K562 (cell line): ENCODE results near the gene TCEANC2. TPM values are rescaled to one million over a fixed set of nuclear protein-coding genes. Genes with fewer than 3 reads are reported as not detected.

Source experiments
- HDAC3 ChIP-seq: fragments of 450-650 bp; IDR thresholded peaks from 2 replicates; pipeline ENCODE4 v1.6.1; 2018; ENCODE audit warnings: borderline replicate concordance, mild to moderate bottlenecking, moderate library complexity; ENCODE audit not compliant: partially characterized antibody
- HNRNPLL ChIP-seq: fragments of 200-400 bp; formaldehyde crosslinking; IDR thresholded peaks from 2 replicates; pipeline ENCODE4 v1.6.1; 2017; ENCODE audit warnings: low read length, low read depth, mild to moderate bottlenecking; ENCODE audit not compliant: poor library complexity, severe bottlenecking
- KAT8 ChIP-seq: fragments of 450-650 bp; IDR thresholded peaks from 2 replicates; pipeline ENCODE4 v1.6.1; 2016; ENCODE audit warnings: low read depth, mild to moderate bottlenecking
- KDM5B ChIP-seq: fragments of 200-600 bp; sonication (generic); IDR thresholded peaks from 2 replicates; pipeline ENCODE4 v1.6.1; 2012; ENCODE audit warnings: low read depth, mild to moderate bottlenecking, moderate library complexity, low read length, control low read depth, inconsistent platforms; ENCODE audit not compliant: insufficient replicate concordance
- MEIS2 ChIP-seq: fragments of 450-650 bp; IDR thresholded peaks from 2 replicates; pipeline ENCODE4 v1.6.1; 2014; ENCODE audit warnings: mild to moderate bottlenecking; ENCODE audit not compliant: partially characterized antibody
- NFIX ChIP-seq: fragments of 250-450 bp; sonication (Bioruptor Pico); IDR thresholded peaks from 2 replicates; pipeline ENCODE4 v1.4.0; 2020; ENCODE audit warnings: low read depth, mild to moderate bottlenecking, moderate library complexity
- PHF8 ChIP-seq: fragments of 200-600 bp; sonication (generic); IDR thresholded peaks from 2 replicates; pipeline ENCODE4 v1.6.1; 2012; ENCODE audit warnings: mixed run types, mild to moderate bottlenecking, inconsistent platforms, low read length, moderate library complexity, borderline replicate concordance
- POLR3G ChIP-seq: IDR thresholded peaks from 2 replicates; pipeline ENCODE4 v1.6.1; 2011; ENCODE audit not compliant: insufficient read length, insufficient replicate concordance; ENCODE audit errors: extremely low read depth
- RAD51 ChIP-seq: fragments of 450-650 bp; IDR thresholded peaks from 2 replicates; pipeline ENCODE4 v1.7.1; 2016; ENCODE audit warnings: low read depth, mild to moderate bottlenecking, borderline replicate concordance
- RNF2 ChIP-seq: sonication (generic); IDR thresholded peaks from 2 replicates; pipeline ENCODE4 v1.6.1; 2016
- TAF1 ChIP-seq: IDR thresholded peaks from 2 replicates; pipeline ENCODE4 v1.6.1; 2011; ENCODE audit warnings: mild to moderate bottlenecking, low read length, moderate library complexity; ENCODE audit not compliant: insufficient read depth, control insufficient read depth, severe bottlenecking; ENCODE audit errors: extremely low read depth
- TEAD4 ChIP-seq, 2 experiments: sonication (generic) in 1 of 2; formaldehyde crosslinking in 1 of 2; IDR thresholded peaks; 2 replicates each; pipeline versions ENCODE4 v1.6.1 to v1.8.0; 2012 to 2022; ENCODE audit warnings: borderline replicate concordance in 1 of 2, inconsistent platforms in 1 of 2, low read length in 1 of 2, mild to moderate bottlenecking in 1 of 2, missing genetic modification reagents in 1 of 2
- U2AF2 ChIP-seq: fragments of 200-400 bp; formaldehyde crosslinking; optimal IDR thresholded peaks from 2 replicates; pipeline ENCODE3; 2017; ENCODE audit warnings: low read depth, mild to moderate bottlenecking, low read length
- ZNF766 ChIP-seq: fragments of 200-800 bp; sonication (Bioruptor generic); conservative IDR thresholded peaks from 2 replicates; pipeline ENCODE4 v1.6.1; 2016; ENCODE audit warnings: missing genetic modification characterization, missing compliant biosample characterization
- ZNF77 ChIP-seq: fragments of 250-450 bp; sonication (Bioruptor Pico); IDR thresholded peaks from 2 replicates; pipeline ENCODE4 v1.5.0; 2020
- polyA plus RNA-seq, 8 experiments: library from polyadenylated mRNA; depleted of rRNA in 4 of 8; stranded (reverse) in 5 of 8; unstranded in 3 of 8; fragments of >200 nt; fragmentation: Nextera tagmentation in 2 of 8; fragmentation: Illumina TruSeq in 1 of 8; extraction: Ambion mirVana in 2 of 8; extraction: Trizol in 1 of 8; gene quantifications; 2 replicates each; pipeline versions ENCODE4 v1.2.1 to v1.2.3, GENCODE V29; 2011 to 2014; ENCODE audit warnings: inconsistent platforms in 1 of 8, missing spikeins in 1 of 8
- total RNA-seq, 7 experiments: library from RNA; depleted of rRNA in 6 of 7; stranded (reverse); fragments of >200 nt in 6 of 7; fragmentation: Illumina TruSeq in 2 of 7; extraction: Trizol in 2 of 7; gene quantifications; 2 replicates each; pipeline versions ENCODE4 v1.2.1 to v1.2.3, GENCODE V29; 2011 to 2021; ENCODE audit warnings: low replicate concordance in 1 of 7
- TF ChIP-seq, protein P1 (sequence below): fragments of 450-650 bp; IDR thresholded peaks from 2 replicates; pipeline ENCODE4 v1.6.1; 2018; ENCODE audit not compliant: partially characterized antibody
- TF ChIP-seq, protein P2 (sequence below): sonication (generic); formaldehyde crosslinking; IDR thresholded peaks from 2 replicates; pipeline ENCODE4 v1.8.0; 2022; ENCODE audit warnings: mild to moderate bottlenecking, low read depth, missing genetic modification reagents
- TF ChIP-seq, protein P3 (sequence below): fragments of 250-450 bp; sonication (Bioruptor Pico); IDR thresholded peaks from 2 replicates; pipeline ENCODE4 v1.8.0; 2021; ENCODE audit warnings: borderline replicate concordance, mild to moderate bottlenecking, moderate library complexity; ENCODE audit not compliant: poor library complexity, severe bottlenecking
- TF ChIP-seq, protein P4 (sequence below), 3 experiments: fragments of 200-800 bp in 1 of 3; sonication (Bioruptor generic) in 1 of 3; sonication (generic) in 1 of 3; formaldehyde crosslinking in 1 of 3; IDR thresholded peaks; 2 replicates each; pipeline versions ENCODE4 v1.6.1 to v1.8.0; 2016 to 2022; ENCODE audit warnings: mild to moderate bottlenecking in 2 of 3, missing compliant biosample characterization in 2 of 3, missing genetic modification characterization in 2 of 3, missing genetic modification reagents in 1 of 3

Gene TCEANC2
- total and polyA plus RNA-seq, 9 of the 15 experiments (the other 6 are each of a cell fraction or from before 2014, with no cell fraction given): 3.3 to 10.2 (median 7.0) TPM

DNA sequence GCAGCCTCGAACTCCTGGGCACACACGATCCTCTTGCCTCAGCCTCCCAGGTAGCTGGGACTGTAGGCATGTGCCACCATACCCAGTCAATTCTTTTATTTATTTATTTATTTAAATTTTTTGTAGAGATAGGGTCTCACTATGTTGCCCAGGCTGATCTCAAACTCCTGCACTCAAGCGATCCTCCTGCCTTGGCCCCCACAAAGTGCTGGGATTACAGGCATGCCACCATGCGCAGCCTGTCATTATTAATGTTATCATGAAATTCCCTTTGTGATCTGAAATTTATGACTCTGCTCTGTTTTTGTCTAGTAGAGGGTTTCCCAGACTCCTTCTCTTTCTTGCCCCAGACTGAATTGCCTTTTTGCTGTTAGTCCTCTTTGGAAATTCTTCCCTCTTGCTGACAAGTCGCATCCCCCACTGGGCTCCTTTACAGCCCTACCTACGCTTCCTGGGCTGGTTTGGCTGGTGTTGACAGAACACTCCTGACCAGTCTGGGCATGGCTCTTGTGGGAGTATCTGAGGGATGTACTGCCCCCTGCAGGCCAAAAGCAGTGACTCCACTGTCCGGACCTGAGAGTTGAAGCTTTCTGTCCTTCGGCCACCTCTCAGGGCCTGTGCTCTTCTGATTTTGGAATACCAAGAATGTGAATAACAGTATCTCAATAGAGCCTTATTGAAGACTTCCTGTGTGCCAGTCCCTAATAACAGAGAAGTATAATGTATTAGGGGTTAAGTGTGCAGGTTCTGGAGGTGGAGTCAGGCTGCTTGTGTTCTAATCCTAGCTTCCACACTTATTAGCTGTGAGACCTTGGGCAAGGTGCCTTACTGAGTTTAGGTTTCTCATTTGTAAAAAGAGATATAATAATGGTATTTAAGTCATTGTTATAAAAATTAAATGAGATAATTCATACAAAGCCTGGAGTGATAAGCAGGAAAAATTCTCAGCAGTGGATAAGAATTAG is 28.2 kb downstream of the TCEANC2 start (continued):
- TF ChIP-seq HNRNPLL: no peak
- no peak for TF ChIP-seq POLR3G
- no peak for TF ChIP-seq KAT8
- peak; percentile 77 for TF ChIP-seq MEIS2
- TF ChIP-seq, protein P1, sequence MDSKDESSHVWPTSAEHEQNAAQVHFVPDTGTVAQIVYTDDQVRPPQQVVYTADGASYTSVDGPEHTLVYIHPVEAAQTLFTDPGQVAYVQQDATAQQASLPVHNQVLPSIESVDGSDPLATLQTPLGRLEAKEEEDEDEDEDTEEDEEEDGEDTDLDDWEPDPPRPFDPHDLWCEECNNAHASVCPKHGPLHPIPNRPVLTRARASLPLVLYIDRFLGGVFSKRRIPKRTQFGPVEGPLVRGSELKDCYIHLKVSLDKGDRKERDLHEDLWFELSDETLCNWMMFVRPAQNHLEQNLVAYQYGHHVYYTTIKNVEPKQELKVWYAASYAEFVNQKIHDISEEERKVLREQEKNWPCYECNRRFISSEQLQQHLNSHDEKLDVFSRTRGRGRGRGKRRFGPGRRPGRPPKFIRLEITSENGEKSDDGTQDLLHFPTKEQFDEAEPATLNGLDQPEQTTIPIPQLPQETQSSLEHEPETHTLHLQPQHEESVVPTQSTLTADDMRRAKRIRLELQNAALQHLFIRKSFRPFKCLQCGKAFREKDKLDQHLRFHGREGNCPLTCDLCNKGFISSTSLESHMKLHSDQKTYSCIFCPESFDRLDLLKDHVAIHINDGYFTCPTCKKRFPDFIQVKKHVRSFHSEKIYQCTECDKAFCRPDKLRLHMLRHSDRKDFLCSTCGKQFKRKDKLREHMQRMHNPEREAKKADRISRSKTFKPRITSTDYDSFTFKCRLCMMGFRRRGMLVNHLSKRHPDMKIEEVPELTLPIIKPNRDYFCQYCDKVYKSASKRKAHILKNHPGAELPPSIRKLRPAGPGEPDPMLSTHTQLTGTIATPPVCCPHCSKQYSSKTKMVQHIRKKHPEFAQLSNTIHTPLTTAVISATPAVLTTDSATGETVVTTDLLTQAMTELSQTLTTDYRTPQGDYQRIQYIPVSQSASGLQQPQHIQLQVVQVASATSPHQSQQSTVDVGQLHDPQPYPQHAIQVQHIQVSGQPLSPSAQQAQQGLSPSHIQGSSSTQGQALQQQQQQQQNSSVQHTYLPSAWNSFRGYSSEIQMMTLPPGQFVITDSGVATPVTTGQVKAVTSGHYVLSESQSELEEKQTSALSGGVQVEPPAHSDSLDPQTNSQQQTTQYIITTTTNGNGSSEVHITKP: no peak
- TF ChIP-seq PHF8: no peak
- TF ChIP-seq U2AF2: no peak
- TF ChIP-seq, protein P2, sequence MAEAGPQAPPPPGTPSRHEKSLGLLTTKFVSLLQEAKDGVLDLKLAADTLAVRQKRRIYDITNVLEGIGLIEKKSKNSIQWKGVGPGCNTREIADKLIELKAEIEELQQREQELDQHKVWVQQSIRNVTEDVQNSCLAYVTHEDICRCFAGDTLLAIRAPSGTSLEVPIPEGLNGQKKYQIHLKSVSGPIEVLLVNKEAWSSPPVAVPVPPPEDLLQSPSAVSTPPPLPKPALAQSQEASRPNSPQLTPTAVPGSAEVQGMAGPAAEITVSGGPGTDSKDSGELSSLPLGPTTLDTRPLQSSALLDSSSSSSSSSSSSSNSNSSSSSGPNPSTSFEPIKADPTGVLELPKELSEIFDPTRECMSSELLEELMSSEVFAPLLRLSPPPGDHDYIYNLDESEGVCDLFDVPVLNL (CRISPR knock-in tag): no peak
- TF ChIP-seq ZNF77: no peak
- TF ChIP-seq, protein P3, sequence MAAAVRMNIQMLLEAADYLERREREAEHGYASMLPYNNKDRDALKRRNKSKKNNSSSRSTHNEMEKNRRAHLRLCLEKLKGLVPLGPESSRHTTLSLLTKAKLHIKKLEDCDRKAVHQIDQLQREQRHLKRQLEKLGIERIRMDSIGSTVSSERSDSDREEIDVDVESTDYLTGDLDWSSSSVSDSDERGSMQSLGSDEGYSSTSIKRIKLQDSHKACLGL (CRISPR knock-in tag): no peak
- no peak for TF ChIP-seq RNF2
- no peak for TF ChIP-seq TEAD4 (IDR thresholded peaks at IDR 0.05; ENCODE audit: low read length)
- TF ChIP-seq TEAD4 (CRISPR knock-in tag; IDR thresholded peaks at IDR 0.05; ENCODE audit: borderline replicate concordance): no peak
- TF ChIP-seq ZNF766: no peak
- TF ChIP-seq TAF1: no peak
- TF ChIP-seq, protein P4, sequence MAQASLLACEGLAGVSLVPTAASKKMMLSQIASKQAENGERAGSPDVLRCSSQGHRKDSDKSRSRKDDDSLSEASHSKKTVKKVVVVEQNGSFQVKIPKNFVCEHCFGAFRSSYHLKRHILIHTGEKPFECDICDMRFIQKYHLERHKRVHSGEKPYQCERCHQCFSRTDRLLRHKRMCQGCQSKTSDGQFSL (CRISPR knock-in tag; IDR thresholded peaks at IDR 0.05): no peak
- TF ChIP-seq, protein P4 (tag; IDR thresholded peaks at IDR 0.05): no peak
- TF ChIP-seq RAD51: no peak
- TF ChIP-seq KDM5B: no peak
- TF ChIP-seq HDAC3: no peak
- TF ChIP-seq NFIX (CRISPR knock-in tag): no peak
